GM12878 (cell line): ENCODE measurements around the gene TESK1. TPM values are rescaled to one million over a fixed set of nuclear protein-coding genes. Genes with fewer than 3 reads are reported as not detected.
A peak's percentile ranks its signal among the peaks of the same experiment; 100 is the strongest.

ENCODE experiments used
- KAT2A ChIP-seq: conservative IDR thresholded peaks from 2 replicates; pipeline ENCODE4 v1.6.1; 2011; ENCODE audit warnings: low read depth, low read length; ENCODE audit not compliant: control insufficient read depth
- MEF2A ChIP-seq: IDR thresholded peaks from 2 replicates; pipeline ENCODE4 v1.6.1; 2011; ENCODE audit warnings: low read depth, mild to moderate bottlenecking, low read length, moderate library complexity; ENCODE audit not compliant: insufficient read depth
- MYB ChIP-seq: fragments of 150-350 bp; IDR thresholded peaks from 2 replicates; pipeline ENCODE4 v1.6.1; 2014; ENCODE audit warnings: mild to moderate bottlenecking, low read depth, low read length, borderline replicate concordance
- NFIC ChIP-seq: IDR thresholded peaks from 2 replicates; pipeline ENCODE4 v1.6.1; 2012; ENCODE audit warnings: low read depth, mild to moderate bottlenecking, inconsistent platforms, low read length, moderate library complexity
- NFXL1 ChIP-seq: fragments of 450-650 bp; IDR thresholded peaks from 2 replicates; pipeline ENCODE4 v1.6.1; 2017; ENCODE audit warnings: antibody characterized with exemption, mild to moderate bottlenecking, borderline replicate concordance
- POLR2AphosphoS5 ChIP-seq: IDR thresholded peaks from 2 replicates; pipeline ENCODE4 v1.6.1; 2011; ENCODE audit warnings: mild to moderate bottlenecking, low read length, inconsistent platforms
- RBBP5 ChIP-seq: fragments of 200-600 bp; sonication (generic); conservative IDR thresholded peaks from 2 replicates; pipeline ENCODE4 v1.6.1; 2016
- SIN3A ChIP-seq: IDR thresholded peaks from 2 replicates; pipeline ENCODE4 v1.6.1; 2012; ENCODE audit warnings: low read depth, low read length, improper control_type of control experiment
- SREBF1 ChIP-seq: IDR thresholded peaks from 2 replicates; pipeline ENCODE4 v1.6.1; 2012; ENCODE audit warnings: mild to moderate bottlenecking, low read length
- TAF1 ChIP-seq: IDR thresholded peaks from 2 replicates; pipeline ENCODE4 v1.6.1; 2011; ENCODE audit warnings: mild to moderate bottlenecking, low read depth, low read length, borderline replicate concordance
- ZNF207 ChIP-seq: fragments of 450-650 bp; IDR thresholded peaks from 2 replicates; pipeline ENCODE4 v1.6.1; 2014; ENCODE audit warnings: antibody characterized with exemption, mild to moderate bottlenecking, borderline replicate concordance
- ZNF217 ChIP-seq: fragments of 450-650 bp; IDR thresholded peaks from 2 replicates; pipeline ENCODE4 v1.6.1; 2017; ENCODE audit warnings: antibody characterized with exemption, mild to moderate bottlenecking
- polyA plus RNA-seq, 11 experiments: library from polyadenylated mRNA; depleted of rRNA in 4 of 11; unstranded in 6 of 11; stranded (reverse) in 5 of 11; fragments of >200 nt; fragmentation: Nextera tagmentation in 4 of 11; fragmentation: Illumina TruSeq in 1 of 11; extraction: Ambion mirVana in 4 of 11; extraction: Trizol in 1 of 11; gene quantifications; 1 replicate in 1 of 11; 2 replicates in 10 of 11; pipeline versions ENCODE4 v1.2.1 to v1.2.3, GENCODE V29; 2011 to 2016; ENCODE audit warnings: inconsistent platforms in 2 of 11, missing spikeins in 2 of 11, low read depth in 1 of 11
- total RNA-seq, 4 experiments: library from RNA; depleted of rRNA in 3 of 4; stranded (reverse); fragments of >200 nt in 3 of 4; fragmentation: Illumina TruSeq in 1 of 4; extraction: Trizol in 1 of 4; gene quantifications; 2 replicates each; pipeline versions ENCODE4 v1.2.1 to v1.2.3, GENCODE V29; 2013 to 2021
- TF ChIP-seq, protein P1 (sequence below): IDR thresholded peaks from 2 replicates; pipeline ENCODE4 v1.6.1; 2012; ENCODE audit warnings: low read depth, low read length, improper control_type of control experiment
- TF ChIP-seq, protein P2 (sequence below): IDR thresholded peaks from 2 replicates; pipeline ENCODE4 v1.6.1; 2012; ENCODE audit warnings: low read depth, low read length, improper control_type of control experiment
- TF ChIP-seq, protein P3 (sequence below): fragments of 450-650 bp; conservative IDR thresholded peaks from 2 replicates; pipeline ENCODE4 v1.6.1; 2017; ENCODE audit warnings: mild to moderate bottlenecking, moderate library complexity
- TF ChIP-seq, protein P4 (sequence below): fragments of 450-650 bp; IDR thresholded peaks from 2 replicates; pipeline ENCODE4 v1.6.1; 2016; ENCODE audit warnings: mild to moderate bottlenecking, moderate library complexity, borderline replicate concordance
- TF ChIP-seq, protein P5 (sequence below): fragments of 450-650 bp; IDR thresholded peaks from 2 replicates; pipeline ENCODE4 v1.6.1; 2016; ENCODE audit warnings: mild to moderate bottlenecking
- TF ChIP-seq, protein P6 (sequence below): fragments of 150-350 bp; IDR thresholded peaks from 2 replicates; pipeline ENCODE4 v1.6.1; 2014; ENCODE audit warnings: mild to moderate bottlenecking, low read depth, low read length

Gene TESK1
- total and polyA plus RNA-seq, 10 of the 15 experiments (the other 5 are each of a cell fraction or from before 2014, with no cell fraction given), result 0.16 to 19.5 (median 7.9) TPM; not detected in 1

DNA sequence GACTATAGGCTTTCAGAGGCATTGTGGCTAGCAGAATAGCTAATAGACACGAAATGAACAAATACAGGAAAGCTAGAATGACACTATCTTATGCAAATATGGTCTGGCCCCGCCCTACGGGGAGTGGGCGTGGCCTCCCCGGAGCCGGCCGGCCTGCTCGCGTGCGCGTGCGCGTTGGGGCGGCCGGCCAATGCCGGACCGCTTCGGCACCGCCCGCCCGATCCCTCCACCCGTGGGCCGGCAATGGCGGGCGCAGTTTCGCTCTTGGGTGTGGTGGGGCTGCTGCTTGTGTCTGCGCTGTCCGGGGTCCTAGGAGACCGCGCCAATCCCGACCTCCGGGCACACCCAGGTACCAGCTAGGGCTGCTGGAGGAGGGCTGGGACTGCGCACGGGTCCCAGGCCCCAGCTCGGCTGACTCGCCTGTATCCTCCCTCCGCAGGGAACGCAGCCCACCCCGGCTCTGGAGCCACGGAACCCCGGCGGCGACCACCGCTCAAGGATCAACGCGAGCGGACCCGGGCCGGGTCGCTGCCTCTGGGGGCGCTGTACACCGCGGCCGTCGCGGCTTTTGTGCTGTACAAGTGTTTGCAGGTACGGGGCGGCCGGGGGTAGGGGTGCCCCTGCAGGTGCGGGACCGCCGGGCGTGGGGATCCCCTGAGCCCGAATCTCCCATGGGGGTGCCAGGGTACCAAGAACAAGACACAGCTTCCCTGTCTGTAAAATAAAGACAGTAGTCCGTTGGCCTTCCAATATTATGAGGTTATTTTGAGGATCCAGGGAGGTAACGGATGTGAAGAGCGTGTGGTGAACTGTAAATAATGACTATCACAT lies 53.3 kb downstream of the TESK1 start, which contains the start of gene CCDC107 (continued):
- TF ChIP-seq, protein P1, sequence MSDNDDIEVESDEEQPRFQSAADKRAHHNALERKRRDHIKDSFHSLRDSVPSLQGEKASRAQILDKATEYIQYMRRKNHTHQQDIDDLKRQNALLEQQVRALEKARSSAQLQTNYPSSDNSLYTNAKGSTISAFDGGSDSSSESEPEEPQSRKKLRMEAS, result no peak
- no peak for TF ChIP-seq SREBF1
- no peak for TF ChIP-seq MEF2A
- TF ChIP-seq ZNF217, result peak; percentile 75; the same call in 1 of the 2 replicates
- no peak for TF ChIP-seq RBBP5
- TF ChIP-seq, protein P2, sequence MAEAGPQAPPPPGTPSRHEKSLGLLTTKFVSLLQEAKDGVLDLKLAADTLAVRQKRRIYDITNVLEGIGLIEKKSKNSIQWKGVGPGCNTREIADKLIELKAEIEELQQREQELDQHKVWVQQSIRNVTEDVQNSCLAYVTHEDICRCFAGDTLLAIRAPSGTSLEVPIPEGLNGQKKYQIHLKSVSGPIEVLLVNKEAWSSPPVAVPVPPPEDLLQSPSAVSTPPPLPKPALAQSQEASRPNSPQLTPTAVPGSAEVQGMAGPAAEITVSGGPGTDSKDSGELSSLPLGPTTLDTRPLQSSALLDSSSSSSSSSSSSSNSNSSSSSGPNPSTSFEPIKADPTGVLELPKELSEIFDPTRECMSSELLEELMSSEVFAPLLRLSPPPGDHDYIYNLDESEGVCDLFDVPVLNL, result no peak
- TF ChIP-seq NFIC, result no peak
- peak; percentile 61; the same call in 1 of the 2 replicates for TF ChIP-seq POLR2AphosphoS5
- TF ChIP-seq, protein P3, sequence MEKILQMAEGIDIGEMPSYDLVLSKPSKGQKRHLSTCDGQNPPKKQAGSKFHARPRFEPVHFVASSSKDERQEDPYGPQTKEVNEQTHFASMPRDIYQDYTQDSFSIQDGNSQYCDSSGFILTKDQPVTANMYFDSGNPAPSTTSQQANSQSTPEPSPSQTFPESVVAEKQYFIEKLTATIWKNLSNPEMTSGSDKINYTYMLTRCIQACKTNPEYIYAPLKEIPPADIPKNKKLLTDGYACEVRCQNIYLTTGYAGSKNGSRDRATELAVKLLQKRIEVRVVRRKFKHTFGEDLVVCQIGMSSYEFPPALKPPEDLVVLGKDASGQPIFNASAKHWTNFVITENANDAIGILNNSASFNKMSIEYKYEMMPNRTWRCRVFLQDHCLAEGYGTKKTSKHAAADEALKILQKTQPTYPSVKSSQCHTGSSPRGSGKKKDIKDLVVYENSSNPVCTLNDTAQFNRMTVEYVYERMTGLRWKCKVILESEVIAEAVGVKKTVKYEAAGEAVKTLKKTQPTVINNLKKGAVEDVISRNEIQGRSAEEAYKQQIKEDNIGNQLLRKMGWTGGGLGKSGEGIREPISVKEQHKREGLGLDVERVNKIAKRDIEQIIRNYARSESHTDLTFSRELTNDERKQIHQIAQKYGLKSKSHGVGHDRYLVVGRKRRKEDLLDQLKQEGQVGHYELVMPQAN, result peak; percentile 92
- TF ChIP-seq SIN3A, result no peak; the same call in 1 of the 2 replicates
- TF ChIP-seq, protein P4, sequence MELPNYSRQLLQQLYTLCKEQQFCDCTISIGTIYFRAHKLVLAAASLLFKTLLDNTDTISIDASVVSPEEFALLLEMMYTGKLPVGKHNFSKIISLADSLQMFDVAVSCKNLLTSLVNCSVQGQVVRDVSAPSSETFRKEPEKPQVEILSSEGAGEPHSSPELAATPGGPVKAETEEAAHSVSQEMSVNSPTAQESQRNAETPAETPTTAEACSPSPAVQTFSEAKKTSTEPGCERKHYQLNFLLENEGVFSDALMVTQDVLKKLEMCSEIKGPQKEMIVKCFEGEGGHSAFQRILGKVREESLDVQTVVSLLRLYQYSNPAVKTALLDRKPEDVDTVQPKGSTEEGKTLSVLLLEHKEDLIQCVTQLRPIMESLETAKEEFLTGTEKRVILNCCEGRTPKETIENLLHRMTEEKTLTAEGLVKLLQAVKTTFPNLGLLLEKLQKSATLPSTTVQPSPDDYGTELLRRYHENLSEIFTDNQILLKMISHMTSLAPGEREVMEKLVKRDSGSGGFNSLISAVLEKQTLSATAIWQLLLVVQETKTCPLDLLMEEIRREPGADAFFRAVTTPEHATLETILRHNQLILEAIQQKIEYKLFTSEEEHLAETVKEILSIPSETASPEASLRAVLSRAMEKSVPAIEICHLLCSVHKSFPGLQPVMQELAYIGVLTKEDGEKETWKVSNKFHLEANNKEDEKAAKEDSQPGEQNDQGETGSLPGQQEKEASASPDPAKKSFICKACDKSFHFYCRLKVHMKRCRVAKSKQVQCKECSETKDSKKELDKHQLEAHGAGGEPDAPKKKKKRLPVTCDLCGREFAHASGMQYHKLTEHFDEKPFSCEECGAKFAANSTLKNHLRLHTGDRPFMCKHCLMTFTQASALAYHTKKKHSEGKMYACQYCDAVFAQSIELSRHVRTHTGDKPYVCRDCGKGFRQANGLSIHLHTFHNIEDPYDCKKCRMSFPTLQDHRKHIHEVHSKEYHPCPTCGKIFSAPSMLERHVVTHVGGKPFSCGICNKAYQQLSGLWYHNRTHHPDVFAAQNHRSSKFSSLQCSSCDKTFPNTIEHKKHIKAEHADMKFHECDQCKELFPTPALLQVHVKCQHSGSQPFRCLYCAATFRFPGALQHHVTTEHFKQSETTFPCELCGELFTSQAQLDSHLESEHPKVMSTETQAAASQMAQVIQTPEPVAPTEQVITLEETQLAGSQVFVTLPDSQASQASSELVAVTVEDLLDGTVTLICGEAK, result no peak
- TF ChIP-seq KAT2A, result no peak
- TF ChIP-seq MYB, result no peak
- TF ChIP-seq NFXL1, result no peak
- peak; percentile 16; the same call in 1 of the 2 replicates for TF ChIP-seq ZNF207
- TF ChIP-seq TAF1, result peak; percentile 76
- TF ChIP-seq, protein P5, sequence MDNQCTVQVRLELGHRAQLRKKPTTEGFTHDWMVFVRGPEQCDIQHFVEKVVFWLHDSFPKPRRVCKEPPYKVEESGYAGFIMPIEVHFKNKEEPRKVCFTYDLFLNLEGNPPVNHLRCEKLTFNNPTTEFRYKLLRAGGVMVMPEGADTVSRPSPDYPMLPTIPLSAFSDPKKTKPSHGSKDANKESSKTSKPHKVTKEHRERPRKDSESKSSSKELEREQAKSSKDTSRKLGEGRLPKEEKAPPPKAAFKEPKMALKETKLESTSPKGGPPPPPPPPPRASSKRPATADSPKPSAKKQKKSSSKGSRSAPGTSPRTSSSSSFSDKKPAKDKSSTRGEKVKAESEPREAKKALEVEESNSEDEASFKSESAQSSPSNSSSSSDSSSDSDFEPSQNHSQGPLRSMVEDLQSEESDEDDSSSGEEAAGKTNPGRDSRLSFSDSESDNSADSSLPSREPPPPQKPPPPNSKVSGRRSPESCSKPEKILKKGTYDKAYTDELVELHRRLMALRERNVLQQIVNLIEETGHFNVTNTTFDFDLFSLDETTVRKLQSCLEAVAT, result 0 out of 2 replicates have a peak, but pooled peaks have one; percentile 55
- TF ChIP-seq, protein P6, sequence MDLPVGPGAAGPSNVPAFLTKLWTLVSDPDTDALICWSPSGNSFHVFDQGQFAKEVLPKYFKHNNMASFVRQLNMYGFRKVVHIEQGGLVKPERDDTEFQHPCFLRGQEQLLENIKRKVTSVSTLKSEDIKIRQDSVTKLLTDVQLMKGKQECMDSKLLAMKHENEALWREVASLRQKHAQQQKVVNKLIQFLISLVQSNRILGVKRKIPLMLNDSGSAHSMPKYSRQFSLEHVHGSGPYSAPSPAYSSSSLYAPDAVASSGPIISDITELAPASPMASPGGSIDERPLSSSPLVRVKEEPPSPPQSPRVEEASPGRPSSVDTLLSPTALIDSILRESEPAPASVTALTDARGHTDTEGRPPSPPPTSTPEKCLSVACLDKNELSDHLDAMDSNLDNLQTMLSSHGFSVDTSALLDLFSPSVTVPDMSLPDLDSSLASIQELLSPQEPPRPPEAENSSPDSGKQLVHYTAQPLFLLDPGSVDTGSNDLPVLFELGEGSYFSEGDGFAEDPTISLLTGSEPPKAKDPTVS, result 0 out of 2 replicates have a peak, but pooled peaks have one; percentile 6
